SK-N-MC (cell line): ENCODE measurements around the gene FDX2.

Experiments
- EZH2 ChIP-seq: fragments of 200-600 bp; sonication (generic); IDR thresholded peaks from one replicate; pipeline ENCODE4 v1.6.1; 2017; ENCODE audit warnings: antibody characterized with exemption
- FOXP2 ChIP-seq: optimal IDR thresholded peaks from 2 replicates; pipeline ENCODE3; 2011; ENCODE audit warnings: mild to moderate bottlenecking, moderate library complexity; ENCODE audit not compliant: insufficient read depth; ENCODE audit errors: extremely low read length, control extremely low read depth
- POLR2AphosphoS5 ChIP-seq: IDR thresholded peaks from 2 replicates; pipeline ENCODE4 v1.6.1; 2012; ENCODE audit warnings: mild to moderate bottlenecking, low read depth, low read length, borderline replicate concordance

- TF ChIP-seq POLR2AphosphoS5 (no peak), EZH2 (no peak), FOXP2 (no peak)
These were observed 9.9 kb upstream of the FDX2 start for GRCh38 chr19:10325732-10326131.
